DLD1 (cell line): Measurements from ENCODE around the gene PWWP2B.
"Not testable (repeated sequence)": the region's sequence is repeated elsewhere in the genome, so short reads cannot be mapped to it uniquely, and the experiment has no call there.

Source experiments
- in situ Hi-C: cut with HindIII; loops from 2 replicates; pipeline ENCODE4 v1.10.0; 2017; ENCODE audit warnings: low sequenced_read_pairs

Gene PWWP2B

DNA sequence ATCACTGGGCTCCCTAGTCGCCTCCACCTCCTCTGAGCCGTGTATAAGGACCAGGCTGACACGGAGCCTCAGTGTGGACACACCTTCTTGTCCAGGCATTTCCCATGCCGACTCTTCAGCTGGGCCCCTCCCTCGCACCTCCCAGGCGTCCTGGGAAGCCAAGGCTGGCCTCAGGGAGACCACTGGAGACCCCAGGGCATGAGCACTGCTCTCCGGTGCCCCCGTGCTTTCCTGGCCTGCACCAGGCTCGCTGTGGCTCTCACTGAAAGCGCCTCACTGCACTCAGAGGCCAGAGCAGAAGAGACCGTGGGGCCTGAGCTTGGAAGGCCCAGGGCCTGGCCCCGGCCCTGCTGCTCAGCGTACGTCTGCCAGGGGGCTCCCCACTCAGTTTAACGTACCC, 33.6 kb upstream of the PWWP2B start:
- in situ Hi-C loops = no loop called here

DNA sequence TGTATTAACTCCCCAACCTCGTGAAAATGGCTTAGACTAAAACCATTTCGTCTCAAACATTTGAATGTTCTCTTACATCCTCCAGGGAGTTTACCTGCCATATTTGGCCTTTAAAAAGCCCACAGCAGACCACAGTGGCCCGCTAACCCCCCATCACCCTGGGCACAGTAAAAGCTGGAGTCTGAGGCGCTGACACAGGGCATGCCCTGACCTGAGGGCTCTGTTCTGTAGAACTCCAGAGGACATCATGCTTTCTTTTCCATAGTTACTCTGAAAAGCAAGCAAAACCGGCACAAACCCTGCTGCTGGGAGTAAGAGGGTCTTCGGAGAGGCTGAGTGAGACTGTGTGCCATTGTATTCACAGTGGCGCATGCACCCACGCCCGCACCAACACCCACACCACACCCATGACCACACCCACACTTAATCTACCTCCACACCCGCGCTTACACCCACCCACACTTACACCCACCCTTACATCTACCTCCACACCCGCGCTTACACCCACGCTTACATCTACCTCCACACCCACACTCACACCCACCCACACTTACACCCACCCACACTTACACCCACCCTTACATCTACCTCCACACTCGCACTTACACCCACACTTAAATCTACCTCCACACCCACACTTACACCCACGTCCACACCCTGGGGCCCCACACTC, 32.9 kb upstream of the PWWP2B start:
- in situ Hi-C loops = no loop called here

DNA sequence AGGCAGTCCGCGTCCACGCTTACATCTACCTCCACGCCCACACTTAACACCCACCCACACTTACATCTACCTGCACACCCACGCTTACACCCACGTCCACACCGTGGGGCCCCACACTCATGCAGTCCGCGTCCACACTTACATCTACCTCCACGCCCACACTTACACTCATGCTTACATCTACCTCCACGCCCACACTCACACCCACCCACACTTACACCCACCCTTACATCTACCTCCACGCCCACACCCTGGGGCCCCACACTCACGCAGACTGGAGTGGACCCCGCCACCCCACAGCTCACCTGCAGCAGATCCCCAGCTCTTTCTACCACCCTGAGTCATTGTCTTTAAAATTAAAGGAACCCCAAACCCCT, 32.4 kb upstream of the PWWP2B start:
- in situ Hi-C loops = no loop called here

DNA sequence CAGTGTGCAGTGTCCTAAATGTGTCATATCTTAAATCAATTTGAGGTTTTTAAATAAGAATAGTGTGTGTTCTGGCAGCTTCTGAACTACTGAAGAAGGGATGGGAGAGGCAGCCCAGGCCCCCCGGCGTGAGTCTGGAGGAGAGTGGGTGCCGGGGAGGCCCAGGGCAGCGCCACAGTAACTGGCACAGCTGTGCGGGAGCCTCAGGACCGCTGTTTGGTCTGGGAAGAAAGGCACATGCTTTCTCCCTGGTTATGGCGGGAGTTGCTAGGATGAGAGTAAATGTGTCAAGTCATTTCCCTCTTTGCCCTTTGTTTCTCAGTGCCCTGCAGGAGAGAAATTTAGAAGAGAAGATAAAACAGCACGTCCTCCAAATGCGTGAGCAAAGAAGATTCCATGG, 31.9 kb upstream of the PWWP2B start:
- in situ Hi-C loops = no loop called here

DNA sequence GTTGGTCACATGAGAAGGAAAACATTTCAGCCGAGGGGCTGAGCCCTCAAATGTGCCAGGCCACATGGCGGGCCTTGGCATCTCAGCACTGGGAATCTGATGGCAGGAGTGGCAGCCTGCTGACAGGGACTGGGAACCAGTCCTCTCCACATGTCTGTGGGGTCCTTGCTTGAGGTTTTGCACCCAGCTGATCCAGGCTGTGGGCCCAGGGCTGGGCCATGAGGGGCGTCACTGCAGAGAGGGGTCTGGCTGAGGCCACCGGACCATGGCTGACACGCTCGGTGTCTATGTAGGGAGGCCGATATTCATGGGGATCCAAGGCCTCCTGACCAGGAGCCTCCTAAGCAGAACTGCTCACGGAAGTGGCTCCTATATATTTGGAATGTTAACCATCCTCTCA, 31.0 kb upstream of the PWWP2B start:
- in situ Hi-C loops = no loop called here

DNA sequence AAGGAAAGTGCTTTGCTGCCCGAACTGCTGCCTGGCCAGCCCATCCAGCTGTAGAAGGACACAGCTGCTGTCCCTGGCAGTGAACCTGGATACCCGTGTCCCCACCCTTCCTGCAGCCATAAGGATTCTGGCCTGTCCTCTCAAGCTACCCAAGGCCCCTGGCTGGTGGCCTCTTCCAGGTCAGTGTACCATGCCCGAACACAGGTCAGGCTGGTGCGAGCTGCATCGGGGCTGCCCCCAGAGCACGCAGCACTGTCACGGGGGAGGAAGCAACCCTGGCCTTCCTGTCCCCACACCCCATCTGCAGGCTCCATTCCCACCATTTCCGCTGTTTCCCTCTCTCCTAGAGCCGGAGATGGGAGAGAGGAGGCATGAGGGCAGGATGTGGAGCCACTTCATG, 30.5 kb upstream of the PWWP2B start:
- in situ Hi-C loops = no loop called here

DNA sequence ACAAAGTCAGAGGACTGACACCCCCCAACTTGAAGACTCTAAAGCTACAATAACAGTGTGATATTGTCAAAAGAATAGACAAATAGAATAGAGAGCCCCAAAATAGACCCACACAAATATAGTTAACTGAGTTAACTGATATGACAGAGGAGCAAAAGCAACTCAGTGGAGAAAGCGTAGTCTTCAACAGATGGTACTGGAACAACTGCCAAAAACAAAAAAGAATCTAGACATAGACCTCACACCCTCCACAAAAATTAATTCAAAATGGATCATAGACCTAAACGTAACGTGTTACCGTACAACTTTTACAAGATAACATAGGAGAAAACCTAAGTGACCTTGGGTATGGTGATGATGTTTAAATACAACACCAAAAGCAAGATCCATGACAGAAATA, 28.6 kb upstream of the PWWP2B start:
- in situ Hi-C loops = no loop called here

DNA sequence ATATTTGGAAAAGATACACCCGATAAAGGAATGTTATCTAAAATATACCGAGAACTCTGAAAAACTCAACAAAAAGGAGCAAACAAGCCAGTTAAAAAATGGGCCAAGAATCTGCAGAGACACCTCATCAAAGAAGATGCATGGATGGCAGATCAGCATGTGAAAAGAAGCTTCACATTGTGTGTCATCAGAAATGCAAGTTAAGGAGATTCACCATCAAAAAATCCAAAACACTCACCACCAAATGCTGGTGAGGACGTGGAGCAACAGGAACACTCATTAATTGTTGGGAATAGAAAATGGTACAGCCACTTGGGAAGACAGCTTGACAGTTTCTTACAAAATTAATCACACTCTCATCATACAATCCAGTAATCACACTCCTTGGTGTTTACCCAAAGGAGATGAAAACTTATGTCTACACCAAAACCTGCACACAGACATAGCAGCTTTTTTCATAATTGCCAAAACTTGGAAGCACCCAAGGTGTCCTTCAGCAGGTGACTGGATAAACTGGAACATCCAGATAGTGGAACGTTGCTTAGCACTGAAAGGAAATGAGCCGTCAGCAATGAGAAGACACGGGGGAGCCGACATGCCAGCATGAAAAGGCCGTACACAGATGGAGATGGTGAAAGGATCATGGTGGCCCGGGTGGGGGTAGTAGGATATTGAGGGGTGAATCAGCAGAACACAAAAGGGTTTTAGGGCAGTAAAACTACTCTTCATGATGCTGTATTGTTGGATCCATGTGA, 27.9 kb upstream of the PWWP2B start:
- in situ Hi-C loops = no loop called here

DNA sequence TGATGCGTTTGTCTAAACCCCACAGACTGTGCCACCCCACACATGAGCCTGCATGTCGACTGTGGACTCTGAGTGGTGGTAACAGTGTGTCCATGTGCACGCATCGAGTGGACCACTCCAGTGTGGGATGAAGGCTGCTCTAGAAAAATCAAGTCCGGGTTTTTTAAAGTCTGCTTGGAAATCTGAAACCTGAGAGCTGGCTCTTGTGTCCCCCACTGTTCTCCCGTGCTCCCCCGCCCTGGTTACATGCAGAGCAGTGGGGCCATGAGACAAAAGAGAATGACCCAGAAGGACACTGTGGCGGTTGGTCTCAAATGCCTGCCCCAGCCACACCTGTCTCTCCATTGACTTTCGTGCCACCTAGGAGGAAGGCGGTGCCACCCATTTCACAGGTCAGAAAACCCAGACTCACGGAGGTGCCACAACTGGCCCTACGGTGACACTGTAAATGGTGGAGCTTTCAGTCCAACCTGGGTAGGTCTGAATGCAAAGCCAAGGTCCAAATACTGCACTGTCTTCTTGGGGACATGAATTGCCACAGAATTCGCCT, 27.3 kb upstream of the PWWP2B start:
- in situ Hi-C loops = no loop called here

DNA sequence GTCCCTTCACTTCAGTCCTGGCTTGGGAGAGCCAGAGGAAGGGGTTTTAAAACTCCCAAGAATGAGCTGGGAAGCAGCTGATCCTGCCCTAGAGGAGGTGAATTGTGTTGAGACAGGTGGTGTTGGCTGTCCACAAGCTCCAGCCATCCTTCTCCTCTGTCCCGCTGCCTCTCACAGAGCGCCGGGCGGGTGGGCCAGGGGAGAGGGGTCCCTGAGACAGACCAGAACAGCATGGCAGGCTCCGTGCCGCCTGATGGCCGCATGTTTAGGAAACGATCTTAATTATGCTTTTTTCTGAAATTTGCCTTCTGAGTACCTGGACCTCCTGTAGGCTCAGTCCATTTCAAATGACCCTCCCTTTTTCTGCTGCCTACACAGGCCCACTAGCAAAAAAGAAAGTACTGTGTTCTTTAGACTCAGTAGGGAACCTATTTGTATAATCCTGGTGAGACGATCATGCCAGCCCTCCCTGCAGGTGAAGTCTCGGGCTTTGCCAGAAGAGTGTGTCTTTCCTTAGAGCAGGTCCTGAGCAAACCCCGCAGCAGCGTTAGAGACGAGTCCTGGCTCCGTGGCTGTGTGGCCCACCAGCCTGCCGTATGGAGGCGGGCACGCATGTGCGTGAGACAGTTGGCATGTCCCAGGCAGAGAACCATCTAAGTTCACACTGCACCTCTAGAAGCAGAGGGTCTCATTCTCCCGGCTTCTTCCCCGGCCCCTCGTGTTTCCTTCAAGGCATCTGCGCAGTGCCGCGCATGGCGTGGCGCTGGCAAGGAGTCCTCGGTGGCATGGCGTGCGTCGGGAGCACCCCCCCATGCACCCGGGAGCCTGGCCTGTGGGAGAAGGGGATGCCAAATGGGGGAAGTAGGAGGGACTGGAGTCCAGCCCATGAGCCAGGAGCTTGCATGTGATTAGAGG, 26.3 kb upstream of the PWWP2B start:
- in situ Hi-C loops = no loop called here

DNA sequence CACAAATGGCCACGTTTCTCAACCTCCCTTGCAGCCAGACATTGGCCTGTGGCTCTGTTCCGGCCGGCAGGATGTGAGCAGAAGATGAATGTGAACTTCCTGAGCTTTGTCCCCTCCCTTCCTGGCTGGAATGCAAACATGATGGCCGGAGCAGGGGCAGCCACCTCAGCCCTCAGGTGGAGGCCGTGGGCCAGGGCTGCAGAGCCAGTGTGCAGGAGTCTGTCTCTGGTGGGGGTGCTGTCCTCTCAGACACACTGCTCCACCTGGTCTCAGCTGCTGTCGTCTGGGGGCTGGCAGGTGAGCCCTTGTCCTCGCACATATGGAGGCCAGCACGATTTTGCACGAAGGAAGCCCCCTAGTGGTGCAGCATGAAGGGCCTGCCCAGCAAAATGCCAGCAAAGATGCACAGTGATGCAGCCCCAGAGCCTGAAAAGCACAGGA, 25.3 kb upstream of the PWWP2B start:
- in situ Hi-C loops = no loop called here

DNA sequence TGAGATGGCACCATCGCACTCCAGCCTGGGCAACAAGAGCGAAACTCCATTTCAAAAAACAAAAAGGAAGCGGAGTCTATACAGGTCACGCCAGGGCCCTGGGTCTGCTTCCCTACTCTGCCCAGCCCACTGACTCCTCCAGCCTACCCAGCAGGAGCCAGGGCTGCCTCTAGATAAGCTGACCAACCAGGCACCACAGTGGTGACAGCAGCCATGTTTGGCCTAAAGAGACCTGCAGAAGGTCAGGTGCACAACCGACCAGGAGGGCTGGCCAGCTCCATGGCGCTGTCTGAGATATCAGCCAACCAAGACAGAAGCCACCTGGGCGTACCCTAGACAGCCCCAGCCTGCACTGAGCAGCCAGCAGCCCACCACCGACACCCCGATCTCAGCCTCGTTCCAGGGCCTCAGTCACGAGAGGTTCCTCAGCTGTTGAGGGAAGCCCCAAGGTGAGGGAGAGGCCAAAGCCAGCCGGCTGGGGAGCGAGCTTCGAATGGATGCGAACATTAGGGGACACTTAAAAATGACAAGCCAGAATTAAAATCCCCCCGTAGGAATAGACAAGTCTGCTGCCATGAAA, 24.4 kb upstream of the PWWP2B start:
- in situ Hi-C loops = no loop called here

DNA sequence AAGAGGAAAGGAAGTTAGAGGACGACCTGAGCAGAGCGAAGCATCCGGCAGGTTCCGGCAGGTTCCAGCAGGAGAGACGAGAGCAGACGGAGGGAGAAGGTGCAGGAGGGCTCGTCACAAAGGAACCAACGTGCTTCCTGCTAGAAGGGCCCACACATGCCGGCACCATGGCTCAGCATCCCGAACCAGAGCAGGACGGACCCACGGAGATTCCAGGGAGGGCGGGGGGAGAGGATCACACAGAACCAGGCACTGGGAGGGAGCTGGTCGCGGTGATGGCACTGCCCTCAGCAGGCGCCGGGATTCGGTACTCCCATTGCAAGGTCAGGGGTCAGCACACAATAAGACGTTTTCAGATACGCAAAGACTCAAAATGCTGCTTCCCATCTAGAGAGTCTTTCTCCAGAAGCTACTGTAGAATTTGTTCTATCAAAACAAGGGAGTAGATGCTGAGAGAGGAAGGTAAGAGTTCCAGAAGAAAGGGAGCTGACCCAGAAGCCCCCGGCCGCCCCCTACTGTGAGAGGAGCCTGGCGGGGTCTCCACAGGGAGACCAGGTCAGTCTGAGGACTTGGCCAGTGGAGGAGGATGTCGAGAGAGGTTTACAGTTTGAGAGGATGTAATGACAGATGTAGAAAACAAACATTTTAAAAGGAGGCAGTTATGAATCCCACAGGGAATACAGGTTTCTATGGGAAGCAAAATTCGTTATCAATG, 23.6 kb upstream of the PWWP2B start:
- in situ Hi-C loops = no loop called here

DNA sequence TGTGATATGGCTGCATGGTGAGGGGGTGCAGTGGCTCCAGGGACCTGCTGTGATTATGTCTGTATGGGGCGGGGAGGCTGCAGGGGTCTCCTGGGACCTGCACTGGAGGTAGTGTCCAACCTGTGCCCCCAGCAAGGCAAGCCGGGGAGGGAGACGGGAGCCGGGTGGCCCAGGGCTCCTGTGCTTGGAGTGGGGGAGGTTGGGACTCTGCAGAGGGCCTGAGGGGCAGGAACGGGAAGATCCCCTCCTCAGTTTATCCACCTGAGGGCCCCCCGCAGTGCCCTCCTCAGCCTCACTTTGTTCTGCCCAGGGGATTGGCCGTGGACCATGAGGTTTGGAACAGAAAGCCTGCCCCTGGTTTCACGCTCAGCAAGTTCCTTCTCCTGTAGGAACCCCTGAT, 22.8 kb upstream of the PWWP2B start:
- in situ Hi-C loops = no loop called here

DNA sequence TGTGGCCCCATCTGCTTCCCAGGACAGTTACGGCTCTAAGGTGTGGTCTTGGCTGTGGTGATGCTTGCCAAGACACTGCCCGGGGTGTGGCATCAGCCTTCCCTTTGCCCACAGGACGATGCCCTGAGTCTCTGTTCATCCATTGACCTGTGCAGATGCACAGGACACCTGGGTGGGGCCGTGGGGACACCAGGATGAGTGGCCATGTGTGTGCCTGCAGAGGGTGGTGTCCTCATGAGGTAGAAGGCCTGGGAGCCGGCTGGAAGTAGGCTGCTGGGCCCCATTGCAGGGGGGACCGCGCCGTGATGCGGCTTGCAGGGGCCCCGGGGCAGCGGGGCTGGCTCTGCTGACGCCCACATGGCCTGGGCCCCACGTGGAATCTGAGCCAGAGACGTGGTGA, 22.4 kb upstream of the PWWP2B start:
- in situ Hi-C loops = no loop called here

DNA sequence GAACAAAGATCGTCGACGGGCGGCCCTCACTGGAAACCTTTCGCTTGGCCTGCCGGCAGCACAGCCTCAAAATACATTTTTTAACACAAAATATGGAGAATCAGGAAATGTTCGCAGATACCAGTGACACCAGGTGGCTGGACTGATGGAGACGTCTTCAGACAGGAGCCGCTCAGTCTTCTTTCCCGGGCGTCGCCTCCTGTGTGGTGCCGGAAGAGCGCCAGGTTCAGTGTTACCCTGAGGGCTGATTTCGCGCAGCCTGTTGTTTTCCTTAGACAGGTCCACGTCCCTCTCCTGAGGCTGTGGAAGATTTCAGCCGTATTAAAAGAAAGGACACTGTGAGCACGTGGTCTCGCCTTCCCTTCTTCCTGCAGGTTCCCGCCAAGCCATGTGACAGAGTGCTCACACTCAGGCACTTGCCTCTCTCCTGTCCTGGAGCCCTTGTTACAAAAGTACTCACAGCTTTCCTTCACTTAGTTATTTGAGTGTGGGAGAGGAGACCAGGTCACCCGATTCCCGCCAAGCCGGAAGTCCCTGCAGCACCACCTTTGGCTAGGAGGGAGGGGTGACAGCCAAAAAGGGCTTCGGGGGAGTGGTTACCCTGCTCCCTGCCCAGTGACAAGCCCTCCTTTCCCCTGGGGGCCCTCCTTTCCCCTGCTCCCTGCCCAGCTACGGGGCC, 21.7 kb upstream of the PWWP2B start:
- in situ Hi-C loops = no loop called here

DNA sequence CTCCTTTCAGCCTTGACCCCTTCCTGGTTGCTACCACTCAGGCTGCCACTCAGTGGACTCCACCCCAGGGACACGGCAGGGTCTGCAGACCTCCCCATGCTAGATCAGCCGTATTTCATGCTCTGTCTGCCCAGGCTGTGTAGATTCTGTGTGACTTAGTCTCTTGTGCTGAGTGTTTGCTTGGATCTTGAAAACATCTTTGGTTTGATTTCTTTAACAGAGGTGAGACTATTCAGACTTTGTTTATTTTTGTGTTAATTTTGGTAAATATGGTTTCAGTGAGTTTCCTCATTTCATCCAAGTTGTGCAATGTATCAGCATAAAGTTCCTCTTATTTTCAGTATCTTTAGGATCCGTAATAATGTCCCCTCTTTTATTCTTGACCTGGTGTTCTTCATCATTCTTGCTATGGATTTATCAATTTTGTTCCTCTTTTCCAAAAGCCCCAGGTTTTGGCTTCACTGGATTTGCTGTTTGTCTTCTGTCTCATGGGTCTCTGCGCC, 21.2 kb upstream of the PWWP2B start:
- in situ Hi-C loops = no loop called here

DNA sequence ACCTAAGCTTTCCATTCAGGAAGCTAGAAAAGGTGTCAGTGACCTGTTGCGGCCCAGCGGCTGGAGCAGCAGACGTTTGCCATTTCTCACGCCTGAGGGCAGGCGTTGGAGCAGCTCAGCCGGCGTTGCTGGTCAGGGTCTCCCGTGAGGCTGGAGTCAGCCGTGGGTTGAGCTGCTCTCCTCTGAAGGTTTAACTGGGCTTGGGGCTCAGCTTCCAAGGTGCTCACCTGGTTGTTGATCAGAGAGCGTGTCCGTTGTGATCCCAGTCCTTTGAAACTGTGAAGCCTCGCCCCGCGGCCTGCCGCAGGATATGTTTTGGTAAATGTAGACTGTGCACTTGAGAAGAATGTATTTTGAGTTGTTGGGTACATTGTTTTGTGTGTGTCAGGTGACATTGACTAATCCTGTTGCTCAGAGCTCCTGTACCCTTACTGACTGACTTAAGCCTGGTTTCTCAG, 20.6 kb upstream of the PWWP2B start:
- in situ Hi-C loops = no loop called here

DNA sequence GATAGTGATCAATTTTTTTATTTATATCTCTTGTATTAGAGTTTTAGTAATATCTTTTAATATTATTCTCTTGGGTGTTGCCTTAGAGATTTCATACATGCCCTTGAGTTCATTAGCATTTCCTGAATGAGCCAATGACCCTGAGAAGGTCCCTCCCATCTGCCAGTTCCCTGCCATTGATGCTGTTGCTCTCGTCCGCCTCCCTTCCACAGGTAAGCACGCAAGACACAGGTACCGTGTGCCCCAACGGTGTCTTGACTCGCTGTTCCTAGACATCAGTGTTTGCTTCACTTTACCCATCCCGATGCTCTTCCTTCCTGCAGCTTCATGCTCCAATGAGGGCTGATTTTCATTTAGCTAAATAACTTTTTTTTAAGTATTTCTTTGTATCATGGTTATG, 19.7 kb upstream of the PWWP2B start:
- in situ Hi-C loops = no loop called here

DNA sequence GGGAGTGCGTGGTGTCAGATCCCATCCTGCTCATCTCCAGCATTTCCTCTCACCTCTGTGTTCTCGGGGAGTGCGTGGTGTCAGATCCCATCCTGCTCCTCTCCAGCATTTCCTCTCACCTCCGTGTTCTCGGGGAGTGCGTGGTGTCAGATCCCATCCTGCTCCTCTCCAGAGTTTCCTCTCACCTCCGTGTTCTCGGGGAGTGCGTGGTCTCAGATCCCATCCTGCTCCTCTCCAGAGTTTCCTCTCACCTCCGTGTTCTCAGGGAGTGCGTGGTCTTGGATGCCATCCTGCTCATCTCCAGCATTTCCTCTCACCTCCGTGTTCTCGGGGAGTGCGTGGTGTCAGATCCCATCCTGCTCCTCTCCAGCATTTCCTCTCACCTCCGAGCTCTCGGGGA, 18.0 kb upstream of the PWWP2B start:
- in situ Hi-C loops = not testable (repeated sequence)
